Mesenchymal stem cell (in vitro differentiated cells and primary cell): ENCODE results near the gene ESPN.
"Not testable (repeated sequence)": the region's sequence is repeated elsewhere in the genome, so short reads cannot be mapped to it uniquely, and the experiment has no call there.

Source experiments
- DNase-seq: peaks from one replicate; pipeline ENCODE4 v3.0.0-alpha.2; 2013
- H2AFZ ChIP-seq: one replicate; pipeline ENCODE4 v1.6.1; 2013; ENCODE audit warnings: low read depth, mild to moderate bottlenecking, control low read depth, inconsistent platforms, low read length, moderate library complexity
- H2AK5ac ChIP-seq: 2 replicates; pipeline ENCODE4 v1.6.1; 2013; ENCODE audit warnings: low read length, moderate library complexity, mild to moderate bottlenecking, inconsistent platforms; ENCODE audit not compliant: severe bottlenecking
- H2BK120ac ChIP-seq: one replicate; pipeline ENCODE4 v1.6.1; 2013; ENCODE audit warnings: low read depth, mild to moderate bottlenecking, inconsistent platforms, low read length, moderate library complexity
- H2BK12ac ChIP-seq, 2 experiments: one replicate each; pipeline ENCODE4 v1.6.1; 2013; ENCODE audit warnings: inconsistent platforms in 2 of 2, low read length in 2 of 2, mild to moderate bottlenecking in 2 of 2, moderate library complexity in 2 of 2, control low read depth in 1 of 2
- H2BK15ac ChIP-seq: one replicate; pipeline ENCODE4 v1.6.1; 2013; ENCODE audit warnings: mild to moderate bottlenecking, low read depth, inconsistent platforms; ENCODE audit not compliant: poor library complexity, severe bottlenecking
- H2BK5ac ChIP-seq: 2 replicates; pipeline ENCODE4 v1.6.1; 2013; ENCODE audit warnings: low read depth, mild to moderate bottlenecking, low read length, control low read depth, inconsistent platforms; ENCODE audit not compliant: poor library complexity, severe bottlenecking
- H3K14ac ChIP-seq, 2 experiments: one replicate each; pipeline ENCODE4 v1.6.1; 2013; ENCODE audit warnings: inconsistent platforms in 2 of 2, low read length in 2 of 2, control low read depth in 1 of 2, mild to moderate bottlenecking in 1 of 2, moderate library complexity in 1 of 2
- H3K18ac ChIP-seq, 2 experiments: one replicate each; pipeline ENCODE4 v1.6.1; 2013; ENCODE audit warnings: inconsistent platforms in 2 of 2, low read length in 2 of 2, control low read depth in 1 of 2, low read depth in 1 of 2, mild to moderate bottlenecking in 1 of 2
- H3K23ac ChIP-seq, 2 experiments: one replicate each; pipeline ENCODE4 v1.6.1; 2013; ENCODE audit warnings: inconsistent platforms in 2 of 2, low read length in 2 of 2, mild to moderate bottlenecking in 2 of 2, moderate library complexity in 2 of 2, control low read depth in 1 of 2
- H3K27ac ChIP-seq: 2 replicates; pipeline ENCODE4 v1.5.1; 2013; ENCODE audit warnings: mild to moderate bottlenecking, moderate library complexity, low read length, control low read depth, inconsistent platforms; ENCODE audit not compliant: poor library complexity, severe bottlenecking
- H3K27me3 ChIP-seq, 2 experiments: 2 replicates each; pipeline versions ENCODE4 v1.6.1 to v1.7.0; 2013; ENCODE audit warnings: low read length in 2 of 2, mild to moderate bottlenecking in 2 of 2, moderate library complexity in 2 of 2, control low read depth in 1 of 2, inconsistent platforms in 1 of 2; ENCODE audit not compliant: control insufficient read depth in 1 of 2, insufficient read depth in 1 of 2
- H3K36me3 ChIP-seq, 2 experiments: 2 replicates each; pipeline versions ENCODE4 v1.6.1 to v1.7.0; 2013; ENCODE audit warnings: low read length in 2 of 2, control low read depth in 1 of 2, inconsistent platforms in 1 of 2, low read depth in 1 of 2, mild to moderate bottlenecking in 1 of 2; ENCODE audit not compliant: insufficient read depth in 2 of 2, control insufficient read depth in 1 of 2
- H3K4ac ChIP-seq, 2 experiments: one replicate each; pipeline ENCODE4 v1.6.1; 2013; ENCODE audit warnings: inconsistent platforms in 2 of 2, low read length in 2 of 2, mild to moderate bottlenecking in 2 of 2, moderate library complexity in 2 of 2, control low read depth in 1 of 2, low read depth in 1 of 2
- H3K4me1 ChIP-seq: 2 replicates; pipeline ENCODE4 v1.6.1; 2013; ENCODE audit warnings: low read depth, low read length, control low read depth; ENCODE audit not compliant: control insufficient read depth, insufficient read depth
- H3K4me2 ChIP-seq: 2 replicates; pipeline ENCODE4 v1.6.1; 2013; ENCODE audit warnings: low read length, mild to moderate bottlenecking, inconsistent platforms; ENCODE audit not compliant: poor library complexity, severe bottlenecking
- H3K4me3 ChIP-seq, 2 experiments: 2 replicates each; pipeline versions ENCODE4 v1.5.1 to v1.7.0; 2013; ENCODE audit warnings: low read length in 2 of 2, mild to moderate bottlenecking in 2 of 2, control low read depth in 1 of 2, low read depth in 1 of 2; ENCODE audit not compliant: insufficient read depth in 1 of 2
- H3K79me1 ChIP-seq: replicated peaks from 2 replicates; pipeline ENCODE4 v1.6.1; 2013; ENCODE audit warnings: mild to moderate bottlenecking, control low read depth, low read length, inconsistent platforms; ENCODE audit not compliant: poor library complexity, severe bottlenecking
- H3K9ac ChIP-seq: 2 replicates; pipeline ENCODE4 v1.7.0; 2013; ENCODE audit warnings: mild to moderate bottlenecking, low read length, moderate library complexity
- H3K9me3 ChIP-seq: 2 replicates; pipeline ENCODE4 v1.7.0; 2013; ENCODE audit warnings: mild to moderate bottlenecking, low read length; ENCODE audit not compliant: control insufficient read depth
- H4K8ac ChIP-seq: one replicate; pipeline ENCODE4 v1.6.1; 2013; ENCODE audit warnings: inconsistent platforms, mild to moderate bottlenecking, low read length, moderate library complexity
- H4K91ac ChIP-seq: one replicate; pipeline ENCODE4 v1.6.1; 2013; ENCODE audit warnings: mild to moderate bottlenecking, low read length, inconsistent platforms
- WGBS: methylation state at CpG from one replicate; pipeline ENCODE4 v1.1.7; 2013; ENCODE audit warnings: mixed read lengths; 5-methylcytosine and 5-hydroxymethylcytosine counted together

Gene ESPN

DNA sequence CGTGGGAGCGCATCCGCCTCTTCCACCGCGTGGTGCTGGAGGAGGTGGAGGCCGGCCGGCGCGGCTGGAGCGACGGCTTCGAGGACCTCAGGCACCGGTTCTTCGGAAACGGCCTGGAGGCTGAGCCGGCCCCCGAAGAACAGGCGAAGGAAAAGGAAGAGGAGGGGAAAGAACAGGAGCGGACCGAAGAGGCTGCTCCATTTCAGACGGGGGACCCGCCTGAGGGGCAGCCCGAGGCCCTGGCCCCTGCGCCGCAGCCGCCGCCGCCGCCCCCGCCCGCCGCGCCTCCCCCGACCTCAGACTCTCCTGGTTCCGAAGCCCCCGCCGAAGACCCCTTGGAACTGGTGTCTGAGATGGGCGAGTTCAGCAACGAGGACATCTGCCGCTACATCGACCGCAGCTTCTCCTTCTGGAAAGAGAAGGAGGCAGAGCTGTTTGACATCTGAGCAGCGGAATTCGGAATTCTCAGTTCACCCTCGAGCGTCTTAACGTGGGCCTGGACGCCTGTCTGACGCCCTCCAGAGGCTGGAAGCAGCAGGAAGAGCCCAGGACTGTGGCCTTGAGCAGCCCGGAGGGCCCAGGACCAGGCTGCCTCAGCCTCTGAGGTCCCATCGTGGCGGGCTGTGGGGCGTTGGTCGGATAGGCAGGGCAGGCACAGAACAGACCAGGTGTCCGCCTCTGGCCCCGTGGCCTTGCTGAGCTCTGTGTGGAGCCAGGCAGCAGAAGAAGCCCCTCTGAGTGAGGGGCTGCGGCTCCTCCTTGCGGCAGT is 31.4 kb downstream of the ESPN start:
- H2BK120ac ChIP-seq, H3K23ac ChIP-seq: not testable (repeated sequence)

GRCh38 chr1:6456800-6457466 is 32.4 kb downstream of the ESPN start:
- H3K79me1 ChIP-seq, result no peaks in the 10 kb centered on the region
- no peak overlapping the region for H3K14ac ChIP-seq
- no peak overlapping the region for H2AFZ ChIP-seq
- no peak overlapping the region for H2BK120ac ChIP-seq
- H3K4ac ChIP-seq, result no peak overlapping the region
- H3K36me3 ChIP-seq, result peaks cover 3 to 17% of the 10 kb centered on the region in 2 experiments
- no peak overlapping the region for H2BK5ac ChIP-seq
- H3K27ac ChIP-seq, result no peak overlapping the region
- WGBS, result 85% methylated on average over 8 of the region's 11 CpGs
- H3K23ac ChIP-seq, result no peak overlapping the region
- no peak overlapping the region for H4K91ac ChIP-seq
- H2BK12ac ChIP-seq, result no peak overlapping the region
- peaks cover 5% of the 10 kb centered on the region for H3K4me1 ChIP-seq
- DNase-seq, result no peak
- H3K4me2 ChIP-seq, result no peak overlapping the region
- H2AK5ac ChIP-seq, result no peak overlapping the region
- H2BK15ac ChIP-seq, result no peak overlapping the region
- no peak overlapping the region for H3K9ac ChIP-seq
- H4K8ac ChIP-seq, result no peak overlapping the region
- H3K9me3 ChIP-seq, result no peaks in the 10 kb centered on the region
- H3K18ac ChIP-seq, result no peak overlapping the region
- no peak overlapping the region for H3K4me3 ChIP-seq
- peaks cover 0 to 68% of the 10 kb centered on the region in 2 experiments for H3K27me3 ChIP-seq

More for the DNA sequence above, 31.4 kb downstream of the ESPN start:
- not testable (repeated sequence) for H4K91ac ChIP-seq, H2BK15ac ChIP-seq, H2AFZ ChIP-seq, H2BK12ac ChIP-seq, H3K27ac ChIP-seq, H2BK5ac ChIP-seq, H3K14ac ChIP-seq, H3K79me1 ChIP-seq, H3K9me3 ChIP-seq, H3K4me2 ChIP-seq, H3K4me3 ChIP-seq, H3K4ac ChIP-seq, DNase-seq, H4K8ac ChIP-seq, H3K9ac ChIP-seq, H3K18ac ChIP-seq, H3K4me1 ChIP-seq, H2AK5ac ChIP-seq, H3K36me3 ChIP-seq
- H3K27me3 ChIP-seq, result peaks cover 10 to 67% of the 10 kb centered on the region in 2 experiments
- 85% methylated on average over 54 of the region's 58 CpGs for WGBS

DNA sequence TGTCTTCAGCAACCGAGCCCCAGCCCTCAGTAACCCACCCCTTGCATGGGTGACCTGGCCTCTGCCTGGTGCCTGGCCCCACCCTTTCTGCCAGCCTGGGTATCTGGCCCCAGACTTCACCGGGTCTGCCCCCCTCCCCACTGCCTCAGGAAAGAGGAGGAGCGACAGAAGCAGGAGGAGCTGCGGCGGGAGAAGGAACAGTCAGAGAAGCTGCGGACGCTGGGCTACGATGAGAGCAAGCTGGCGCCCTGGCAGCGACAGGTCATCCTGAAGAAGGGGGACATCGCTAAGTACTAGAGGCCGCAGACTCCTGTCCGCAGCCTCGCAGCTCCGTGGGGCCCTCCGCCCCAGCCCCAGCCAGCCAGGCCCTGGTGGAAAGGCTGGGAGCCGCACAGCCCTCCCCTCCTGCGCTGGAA is 35.3 kb downstream of the ESPN start:
- no peak overlapping the region for H3K4me3 ChIP-seq
- H3K36me3 ChIP-seq, result peaks cover 16 to 37% of the 10 kb centered on the region in 2 experiments
- no peaks in the 10 kb centered on the region for H3K79me1 ChIP-seq
- no peak overlapping the region for H2BK12ac ChIP-seq
- no peak overlapping the region for H2AFZ ChIP-seq
- no peaks in the 10 kb centered on the region for H3K9me3 ChIP-seq
- no peak overlapping the region for H4K91ac ChIP-seq
- H3K4me2 ChIP-seq, result no peak overlapping the region
- 32% methylated on average over 18 of the region's 18 CpGs for WGBS
- H2AK5ac ChIP-seq, result no peak overlapping the region
- no peak overlapping the region for H2BK120ac ChIP-seq
- no peak overlapping the region for H2BK5ac ChIP-seq
- H3K27ac ChIP-seq, result no peak overlapping the region
- H3K14ac ChIP-seq, result no peak overlapping the region
- H4K8ac ChIP-seq, result no peak overlapping the region
- no peak overlapping the region for H3K23ac ChIP-seq
- H3K9ac ChIP-seq, result no peak overlapping the region
- DNase-seq, result peak; percentile 6
- H2BK15ac ChIP-seq, result no peak overlapping the region
- H3K18ac ChIP-seq, result no peak overlapping the region
- no peak overlapping the region for H3K4ac ChIP-seq
- peaks cover 5% of the 10 kb centered on the region for H3K4me1 ChIP-seq
- H3K27me3 ChIP-seq, result peaks cover 0 to 51% of the 10 kb centered on the region in 2 experiments

- peaks cover 16 to 41% of the 10 kb centered on the region in 2 experiments for H3K36me3 ChIP-seq
- no peak overlapping the region for H3K18ac ChIP-seq
- H3K9ac ChIP-seq, result peak overlapping the region; percentile 49
- no peak overlapping the region for H2BK12ac ChIP-seq
- no peak overlapping the region for H2BK15ac ChIP-seq
- H3K4me3 ChIP-seq, result peak overlapping the region in 1 of 2 experiments; percentile 66
- no peak overlapping the region for H2BK5ac ChIP-seq
- H4K8ac ChIP-seq, result no peak overlapping the region
- H3K27ac ChIP-seq, result no peak overlapping the region
- H3K14ac ChIP-seq, result no peak overlapping the region
- H3K23ac ChIP-seq, result no peak overlapping the region
- H4K91ac ChIP-seq, result no peak overlapping the region
- H3K9me3 ChIP-seq, result no peaks in the 10 kb centered on the region
- no peak overlapping the region for H2AFZ ChIP-seq
- no peak for DNase-seq
- H3K27me3 ChIP-seq, result peaks cover 0 to 49% of the 10 kb centered on the region in 2 experiments
- WGBS, result 66% methylated on average over 34 of the region's 39 CpGs
- H3K4me2 ChIP-seq, result no peak overlapping the region
- H3K4ac ChIP-seq, result no peak overlapping the region
- peaks cover 5% of the 10 kb centered on the region for H3K4me1 ChIP-seq
- H3K79me1 ChIP-seq, result no peaks in the 10 kb centered on the region
- H2BK120ac ChIP-seq, result no peak overlapping the region
- no peak overlapping the region for H2AK5ac ChIP-seq
Observed at GRCh38 chr1:6460301-6461050, 35.9 kb downstream of the ESPN start.
